Stimulated activated CD8-positive, alpha-beta memory T cell treated with anti-CD3 and anti-CD28 coated beads, Interleukin-7, amount 100 ng/mL, for 24 hours (primary cell): ENCODE measurements around the gene FADS3.

ENCODE experiments used
- DNase-seq: peaks from one replicate; pipeline ENCODE4 v3.0.0-alpha.2; 2020; ENCODE audit warnings: low read depth

FADS3 gene

DNA sequence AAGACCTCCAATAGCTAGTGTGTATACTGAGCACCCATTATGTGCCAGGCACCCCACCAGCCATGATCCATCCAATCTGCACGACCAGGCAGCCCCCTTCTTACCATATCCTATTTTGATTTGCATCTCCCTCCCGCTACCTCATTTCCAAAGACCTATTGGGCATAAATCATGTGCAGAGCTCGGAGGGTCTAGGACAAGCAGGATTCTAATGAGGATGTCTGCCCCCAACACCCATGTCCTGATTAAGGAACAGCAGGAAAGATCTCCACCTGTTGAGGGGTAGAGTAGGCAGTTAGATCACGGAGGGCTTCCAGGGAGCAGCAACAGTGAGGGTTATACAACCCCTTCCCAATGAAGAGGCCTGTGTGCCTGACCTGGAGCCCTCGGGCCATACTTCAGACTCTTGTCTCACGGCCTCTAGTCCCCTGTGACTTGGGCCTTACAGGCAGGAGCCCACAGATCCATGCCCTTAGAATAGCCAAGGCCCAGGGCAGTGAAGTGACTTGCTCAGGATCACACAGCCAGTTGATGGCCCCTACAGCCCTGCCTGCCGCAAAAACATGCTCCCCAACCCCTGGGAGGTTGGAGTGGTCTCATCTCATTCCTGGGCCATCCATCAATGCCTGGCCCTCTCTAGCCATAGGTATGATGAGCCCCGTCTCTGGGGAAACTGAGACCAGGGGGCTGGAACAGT is 22.5 kb upstream of the FADS3 start:
- DNase-seq, result no peak

DNA sequence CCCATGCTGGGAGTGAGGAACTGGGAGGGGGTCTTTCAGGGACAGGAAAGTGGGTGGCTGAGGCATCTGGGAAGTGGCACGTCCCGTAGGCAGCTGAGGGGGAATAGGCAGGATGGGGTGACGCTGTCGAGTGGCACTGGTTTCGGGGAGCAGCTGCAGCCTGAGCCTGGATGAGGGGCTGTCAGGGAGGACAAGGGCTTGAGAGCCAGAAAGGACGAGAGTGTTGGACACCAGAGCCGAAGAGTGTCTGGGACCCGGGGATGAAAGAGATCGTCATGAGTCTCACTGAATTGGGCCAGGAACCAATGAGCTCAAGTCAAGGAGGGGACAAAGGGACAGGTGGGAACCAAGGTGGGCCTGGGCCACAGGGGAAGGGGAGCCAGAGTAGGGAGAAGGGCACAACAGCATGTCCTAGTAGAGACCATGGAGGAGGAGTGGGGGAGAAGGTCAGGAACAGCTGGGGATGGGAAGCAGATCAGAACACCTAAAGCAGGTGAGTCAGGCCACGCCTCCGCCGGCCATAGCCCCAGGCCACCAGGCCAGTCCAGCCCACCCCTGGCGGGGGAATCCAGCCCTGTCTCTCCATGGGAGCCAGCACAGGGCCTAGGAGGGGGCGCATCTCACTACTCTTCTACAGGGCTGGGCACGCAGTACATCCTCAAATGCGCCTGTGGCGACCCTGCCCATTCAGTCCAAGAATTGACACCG is 21.8 kb upstream of the FADS3 start:
- no peak for DNase-seq

DNA sequence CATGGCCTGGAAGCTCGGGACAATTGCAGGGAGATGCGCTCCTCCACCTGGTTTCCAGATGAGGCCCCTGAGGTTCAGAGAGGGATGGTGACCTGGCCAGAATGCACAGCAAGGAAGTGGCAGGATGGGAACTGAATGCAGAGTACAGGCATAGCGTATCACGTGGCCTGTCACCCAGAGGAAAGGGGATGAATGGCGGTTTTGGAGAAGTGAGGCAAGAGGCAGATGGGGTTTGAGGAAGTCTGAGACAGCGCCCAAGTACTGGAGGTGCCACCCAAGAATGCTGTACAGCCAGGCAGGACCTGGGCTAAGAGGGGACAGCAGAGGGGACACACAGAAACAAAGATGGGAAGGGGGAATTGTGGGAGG is 21.2 kb upstream of the FADS3 start:
- DNase-seq, result no peak

DNA sequence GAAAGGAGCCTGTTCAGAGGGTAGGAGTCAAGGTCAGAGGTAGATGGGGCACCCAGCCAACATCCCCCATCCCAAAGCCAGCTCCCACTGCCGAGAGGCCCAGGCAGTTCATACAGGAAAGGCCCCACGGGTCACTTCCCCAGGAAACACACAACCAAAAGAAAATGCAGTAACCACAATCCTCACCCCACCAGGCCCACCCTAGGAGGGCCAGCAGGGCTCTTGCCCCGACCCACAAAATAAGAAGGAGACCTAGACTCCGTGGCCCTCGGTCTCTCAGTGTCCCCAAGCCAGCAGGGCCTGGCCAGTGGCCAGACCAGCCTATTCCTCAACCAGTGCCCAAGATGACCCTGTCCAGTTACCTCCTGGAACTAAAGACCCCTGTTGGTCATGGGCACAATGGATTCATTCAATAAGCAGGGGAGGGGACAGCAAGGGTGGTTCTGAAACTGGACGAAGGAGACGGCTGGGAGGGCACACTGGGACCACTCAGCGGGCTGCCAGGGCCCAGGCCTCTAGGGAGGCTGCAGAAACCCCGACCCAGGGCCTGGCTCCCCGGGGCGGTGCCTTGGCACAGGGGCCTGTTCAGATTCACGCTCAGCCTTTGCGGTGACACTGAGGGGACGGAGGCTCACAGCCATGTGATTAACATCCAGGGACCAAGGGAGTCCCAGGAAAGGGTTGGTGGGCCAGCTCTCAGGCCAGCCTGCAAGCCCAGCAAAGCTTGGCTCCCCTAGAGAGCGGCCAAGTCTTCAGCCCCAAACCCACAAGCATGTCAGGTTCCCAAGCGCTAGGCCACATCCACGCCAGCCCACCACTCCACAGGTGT is 20.6 kb upstream of the FADS3 start:
- no peak for DNase-seq

DNA sequence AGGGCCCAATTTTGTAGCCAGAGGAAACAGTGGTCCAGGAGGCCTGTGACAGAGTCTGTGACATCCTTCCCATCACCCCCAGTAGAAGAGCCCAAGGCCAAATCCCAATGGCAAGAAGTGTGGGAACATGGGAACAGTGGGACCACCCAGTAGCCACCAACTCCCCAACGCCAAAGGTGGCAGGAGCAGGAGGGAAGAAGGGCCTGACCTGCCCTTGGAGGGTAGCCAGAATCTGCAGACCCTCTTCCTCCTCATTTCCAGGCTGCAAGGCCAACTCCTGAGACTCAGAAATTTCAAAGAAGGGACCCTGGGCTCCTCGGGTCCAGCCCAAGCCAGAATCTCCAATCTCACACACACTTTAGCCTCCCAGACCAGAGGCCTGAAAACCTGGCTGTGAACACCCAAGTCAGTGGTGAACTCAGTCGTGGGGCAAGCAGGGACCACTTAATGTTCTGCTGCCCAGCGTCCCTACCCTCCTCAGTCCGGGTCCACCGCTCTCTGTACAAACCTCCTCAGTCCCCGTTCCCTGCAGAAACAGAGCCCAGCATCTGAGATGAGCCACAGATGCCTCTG is 19.9 kb upstream of the FADS3 start:
- DNase-seq, result no peak

DNA sequence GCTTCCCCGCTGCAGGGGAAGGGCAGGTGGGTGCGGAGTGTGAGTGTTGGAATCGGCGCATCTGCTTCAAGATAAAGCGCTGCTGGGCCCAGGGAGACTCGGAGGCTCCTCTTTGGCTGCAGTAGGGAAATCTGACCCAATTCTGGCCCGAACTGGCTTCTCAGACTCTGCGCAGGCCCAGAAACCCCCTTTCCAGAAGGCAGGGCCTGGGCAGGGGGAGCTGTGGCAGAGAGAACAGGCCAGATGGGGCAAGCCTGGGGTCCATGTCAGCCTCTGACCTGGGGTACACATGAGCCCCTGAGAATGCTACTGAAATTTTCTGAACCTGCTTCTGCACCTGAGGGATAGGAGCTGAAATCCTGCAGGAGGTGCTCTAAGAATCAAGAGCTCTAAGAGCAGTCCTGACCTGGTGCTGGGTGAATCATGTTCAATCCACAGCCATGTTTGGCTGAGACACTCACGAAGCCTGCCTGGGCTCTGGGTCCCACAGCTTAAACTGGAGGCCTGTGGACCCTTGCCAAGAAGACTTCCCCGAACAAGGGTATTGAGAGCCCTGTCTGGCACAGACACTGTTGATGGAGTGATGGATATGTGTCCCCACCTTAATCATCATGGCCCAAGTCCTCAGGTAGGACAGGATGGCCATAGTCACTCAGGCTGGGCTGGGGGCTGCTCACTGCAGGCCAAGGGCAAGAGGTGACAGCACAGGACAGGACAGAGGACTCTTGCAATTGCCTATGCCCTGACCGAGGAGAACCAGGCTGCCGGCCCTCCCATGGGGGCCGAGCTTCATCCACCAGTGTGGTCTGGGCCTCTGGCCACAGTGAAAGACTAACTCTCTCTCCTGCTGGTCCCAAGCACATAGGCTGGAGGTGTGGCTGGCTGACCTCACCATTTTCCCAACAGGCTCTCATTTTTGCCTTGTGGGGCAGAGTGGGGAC is 19.1 kb upstream of the FADS3 start:
- DNase-seq, result no peak

DNA sequence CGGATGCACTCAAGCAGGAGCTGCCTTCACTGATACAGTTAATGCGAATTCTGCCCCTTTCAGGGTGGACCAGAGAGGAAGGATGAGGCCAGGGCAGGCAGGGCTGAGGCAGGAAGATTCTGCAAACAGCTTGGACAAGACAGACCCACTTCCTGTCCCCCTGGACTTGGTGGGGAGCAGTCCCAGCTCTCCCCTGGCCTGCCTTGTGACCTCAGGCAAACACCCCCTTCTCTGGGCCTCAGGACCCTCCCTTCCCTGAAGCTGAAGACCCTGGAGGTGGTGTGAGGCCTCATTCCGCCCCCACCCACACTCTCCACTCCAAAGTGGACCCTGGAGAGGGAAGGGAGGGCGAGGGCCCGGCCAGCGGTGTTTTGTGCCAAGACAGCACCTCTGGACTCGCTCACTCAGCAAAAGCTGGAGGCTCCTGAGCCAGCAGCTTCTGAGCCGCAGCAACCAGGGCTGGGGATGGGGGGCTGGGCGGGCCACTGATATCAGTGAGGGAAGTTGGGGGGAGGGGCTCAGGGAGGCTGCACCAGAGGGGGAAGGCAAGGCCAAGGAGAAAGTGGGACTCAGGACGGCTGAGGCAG is 17.5 kb upstream of the FADS3 start:
- DNase-seq, result no peak

DNA sequence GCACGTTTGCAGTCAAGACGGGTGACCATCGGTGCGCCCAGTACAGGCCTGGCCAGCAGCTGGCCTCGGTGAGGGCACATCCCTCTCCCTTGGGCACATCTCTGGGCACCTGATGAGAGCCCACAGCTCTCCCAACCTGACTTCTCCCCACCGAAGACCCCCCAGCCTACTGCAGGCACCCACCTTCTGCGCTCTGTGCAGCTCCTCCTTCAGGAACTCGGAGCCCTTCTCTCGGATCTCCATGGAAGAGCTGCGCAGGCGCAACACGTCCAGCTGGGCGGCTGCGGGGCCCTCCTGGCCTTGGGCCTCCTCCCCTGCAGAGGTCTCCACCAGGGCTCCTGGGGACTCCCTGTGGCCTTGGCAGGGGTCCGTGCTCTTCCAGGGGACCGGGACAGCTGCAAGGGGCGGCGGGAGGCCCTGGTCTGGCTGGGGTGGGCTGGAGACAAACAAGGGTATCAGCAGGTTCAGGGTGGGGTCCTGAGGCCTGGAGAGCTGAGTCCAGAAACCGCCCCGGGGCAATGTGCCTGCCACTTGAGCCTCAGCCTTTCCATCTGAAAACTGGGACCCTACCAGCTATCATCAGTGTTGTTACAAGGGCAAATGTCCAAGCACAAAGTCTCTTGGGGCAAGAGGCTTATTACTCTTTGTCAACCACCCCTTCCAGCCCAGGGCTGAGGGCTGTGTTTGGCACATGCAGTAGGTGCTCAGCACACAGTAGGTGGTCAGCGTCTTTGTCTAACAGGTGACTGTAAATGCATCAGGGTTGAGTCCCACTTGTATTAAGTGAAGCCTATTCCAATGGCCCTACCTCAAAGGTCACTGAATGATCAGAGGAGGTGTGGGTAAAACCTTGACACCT is 16.8 kb upstream of the FADS3 start:
- no peak for DNase-seq

DNA sequence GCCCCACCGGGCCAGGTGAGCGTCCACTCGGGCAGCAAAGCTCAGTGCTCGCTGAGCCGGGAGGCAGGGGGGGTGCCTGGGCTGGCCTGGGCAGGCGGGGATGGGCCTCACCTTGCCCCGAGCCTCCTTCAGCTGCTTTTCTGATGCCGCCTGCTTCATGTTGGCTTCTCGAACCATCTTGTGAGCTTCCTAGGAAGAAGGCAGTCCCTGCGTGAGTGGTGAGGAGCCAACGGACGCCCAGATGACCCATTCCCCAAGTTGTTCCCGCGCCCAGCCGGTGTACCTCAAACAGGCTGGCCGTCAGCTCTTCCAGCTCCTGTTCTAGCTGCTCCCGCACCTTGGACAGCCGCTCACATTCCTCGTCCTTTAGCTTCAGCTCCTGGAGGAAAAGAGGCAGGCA is 15.9 kb upstream of the FADS3 start:
- DNase-seq, result no peak

DNA sequence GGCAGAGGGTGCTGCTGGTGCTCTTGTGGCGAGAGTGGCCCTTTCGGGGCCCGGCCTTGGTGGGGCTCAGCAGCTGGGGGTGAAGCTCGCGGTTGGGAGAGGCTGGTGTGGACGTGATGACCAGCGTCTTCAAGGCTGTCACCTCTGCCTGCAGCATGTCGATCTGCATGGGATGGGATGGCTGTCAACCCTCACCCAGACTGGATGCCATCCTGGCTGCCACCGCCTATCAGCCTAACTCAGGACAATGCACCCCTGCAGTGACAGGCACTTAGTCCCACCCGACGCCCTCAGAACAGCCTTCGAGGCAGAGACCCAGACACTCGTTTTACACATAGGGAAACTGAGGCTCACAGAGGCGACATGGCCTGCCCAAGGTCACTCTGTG is 15.2 kb upstream of the FADS3 start:
- no peak for DNase-seq

DNA sequence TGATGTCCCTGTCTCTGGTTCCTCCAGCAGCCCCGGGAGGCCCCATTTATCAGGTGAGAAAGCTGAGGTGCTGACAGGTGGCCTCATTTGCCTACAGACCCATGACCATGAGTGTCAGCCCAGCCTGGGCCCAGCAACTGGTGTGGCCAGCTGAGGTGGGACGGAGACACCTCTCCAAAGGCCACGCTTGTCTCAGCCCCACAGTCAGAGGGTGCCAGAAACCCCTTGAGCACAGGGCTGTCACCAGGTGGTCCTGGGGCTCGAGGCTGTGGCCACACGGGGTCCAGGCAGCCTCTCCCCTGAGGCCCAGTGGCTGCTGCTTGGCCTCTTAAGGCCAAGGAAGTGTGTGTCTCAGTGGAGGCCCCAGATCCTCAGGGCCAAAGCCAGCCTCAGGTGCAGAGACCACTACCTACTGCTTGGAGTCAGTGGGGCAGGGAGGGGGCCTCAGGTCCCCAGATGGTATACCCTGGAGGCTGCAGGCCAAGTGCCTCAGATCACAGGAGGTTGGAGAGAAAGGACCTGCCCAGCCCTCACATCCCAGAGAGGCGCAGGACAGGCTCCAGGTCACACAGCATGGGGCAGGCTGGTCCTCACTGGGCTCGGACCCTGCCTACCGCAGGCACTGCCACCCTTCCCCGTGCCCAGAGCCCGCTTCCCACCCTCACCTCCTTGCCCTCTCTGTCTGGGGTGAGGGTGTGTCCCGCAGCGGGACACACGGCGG is 14.6 kb upstream of the FADS3 start:
- no peak for DNase-seq

DNA sequence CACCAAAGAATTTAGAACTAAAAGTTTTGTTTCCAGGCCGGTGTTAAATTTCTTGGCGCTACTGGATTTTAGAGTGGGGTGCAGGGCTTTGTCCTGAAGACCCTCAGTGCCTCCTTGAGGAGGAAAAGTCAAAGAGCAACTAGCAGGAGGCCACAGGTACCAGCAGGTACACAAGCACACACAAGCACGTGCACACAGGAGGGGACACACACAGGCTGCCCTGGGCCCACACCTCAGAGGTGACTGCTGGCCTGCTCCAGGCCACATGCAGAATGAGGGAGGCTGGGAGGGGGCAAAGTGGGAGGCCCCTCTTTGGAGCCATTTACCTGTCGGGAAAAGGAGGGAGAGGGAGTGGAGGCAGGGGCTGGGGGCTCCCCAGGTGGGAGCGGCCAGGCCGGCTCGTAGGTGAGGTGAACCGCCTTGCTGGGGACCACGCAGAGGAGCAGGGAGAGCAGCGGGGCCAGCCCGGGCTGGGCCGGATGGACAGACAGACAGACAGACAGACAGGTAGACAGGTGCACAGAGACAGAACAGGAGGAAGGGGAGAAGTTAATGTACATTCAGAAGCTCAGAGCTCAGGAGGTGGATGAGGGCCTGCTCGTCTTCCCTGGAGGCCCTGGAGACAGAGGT is 13.8 kb upstream of the FADS3 start:
- DNase-seq, result no peak

DNA sequence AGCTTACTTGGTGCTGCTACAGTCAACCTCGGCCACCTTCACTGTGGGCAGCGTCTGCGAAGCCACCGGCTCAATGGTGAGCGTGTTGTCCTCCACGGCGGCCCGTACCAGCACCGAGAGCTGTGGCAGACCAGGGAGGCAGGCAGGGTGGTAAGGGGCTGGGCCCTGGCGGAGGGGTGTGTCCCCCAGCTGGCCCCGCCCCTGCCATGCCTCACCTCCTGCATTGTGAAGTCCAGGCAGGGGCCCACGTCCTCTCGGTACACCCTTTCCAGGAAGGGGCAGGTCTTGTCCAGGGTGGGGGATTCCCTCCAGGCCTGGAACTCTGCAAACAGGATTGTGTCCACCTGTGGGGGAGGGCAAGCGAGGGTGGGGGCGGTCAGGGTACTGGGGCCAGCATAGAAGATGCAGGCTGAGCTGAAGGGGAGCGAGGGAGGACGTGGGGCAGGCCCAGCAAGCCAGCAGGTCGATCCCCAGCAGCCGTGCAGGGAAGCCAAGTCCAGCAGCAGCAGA is 13.2 kb upstream of the FADS3 start:
- no peak for DNase-seq

DNA sequence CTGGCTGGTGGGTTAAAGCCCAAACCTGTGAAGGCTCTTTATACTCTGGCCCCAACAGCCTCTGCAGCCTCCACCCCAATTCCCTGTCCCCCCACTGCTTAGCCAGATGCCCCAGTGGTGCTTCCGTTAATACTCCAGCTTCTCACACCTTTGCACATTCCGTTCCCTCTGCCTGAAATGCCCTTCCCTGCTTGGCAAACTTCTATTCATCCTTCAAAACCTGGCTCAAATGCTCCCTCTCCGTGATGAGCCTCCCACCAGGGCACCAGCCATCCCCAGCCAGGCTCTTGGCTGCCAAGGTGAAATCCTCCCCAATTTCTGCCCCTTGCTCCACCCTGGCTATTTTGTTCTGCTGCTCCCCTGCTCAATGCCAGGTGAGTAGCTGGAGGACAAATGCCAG is 12.5 kb upstream of the FADS3 start:
- no peak for DNase-seq

DNA sequence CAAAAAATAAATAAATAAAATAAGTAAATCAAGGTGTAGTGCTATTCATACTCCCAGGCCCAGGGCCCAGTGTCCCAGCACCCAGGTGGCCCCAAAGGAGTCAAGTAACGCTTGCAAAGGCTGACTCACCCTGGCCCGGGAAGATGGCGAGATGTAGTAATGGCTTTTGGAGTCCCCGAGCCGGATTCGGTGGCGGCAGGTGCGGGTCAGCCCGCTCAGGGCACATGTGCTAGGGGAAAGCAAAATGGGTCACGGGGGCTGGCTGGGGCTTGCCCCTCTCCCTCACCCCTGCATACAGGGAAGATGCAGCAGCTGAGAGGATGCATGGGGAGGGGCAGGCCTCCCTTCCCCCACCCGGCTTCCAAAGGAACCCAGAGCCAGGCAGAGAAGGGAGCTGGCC is 11.0 kb upstream of the FADS3 start:
- no peak for DNase-seq

DNA sequence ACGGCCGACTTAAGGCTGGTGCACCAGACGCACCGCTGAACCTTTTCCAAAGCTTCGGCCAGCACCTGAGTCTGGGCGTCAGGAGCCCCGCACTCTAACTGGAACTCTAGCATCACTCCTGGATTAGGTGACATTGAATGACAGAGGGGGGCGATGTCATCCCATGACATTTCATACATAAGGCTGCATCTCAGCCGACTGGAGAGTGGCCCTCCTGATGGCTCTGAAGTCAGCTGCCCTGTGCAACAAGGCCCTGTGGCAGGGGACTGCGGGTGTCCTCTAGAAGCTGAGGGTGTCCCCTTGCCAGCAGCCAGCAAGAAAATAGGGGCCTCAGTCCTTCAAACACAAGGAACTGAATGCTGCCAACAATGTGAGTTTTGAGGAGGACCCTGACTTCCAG is 10.1 kb upstream of the FADS3 start:
- no peak for DNase-seq

DNA sequence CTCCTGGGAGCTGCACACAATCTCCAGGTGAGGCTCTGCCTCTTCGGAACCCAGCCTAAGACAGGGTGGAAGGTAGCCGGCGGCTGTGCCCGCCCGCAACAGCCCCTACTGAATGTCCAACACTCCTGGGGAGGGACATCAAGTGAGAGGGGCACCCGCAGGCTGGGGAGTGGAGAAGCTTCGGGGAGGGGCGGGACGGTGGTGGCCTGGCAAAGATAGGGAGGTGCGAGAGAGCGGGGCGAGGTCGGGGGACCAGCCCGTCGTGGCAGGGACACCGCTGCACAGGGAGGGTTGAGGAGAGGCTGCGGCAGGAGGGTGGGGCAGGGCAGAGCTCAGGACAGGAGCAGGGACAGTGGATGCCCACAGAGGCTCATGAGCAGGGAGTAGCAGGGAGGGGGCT is 8.9 kb upstream of the FADS3 start:
- no peak for DNase-seq

DNA sequence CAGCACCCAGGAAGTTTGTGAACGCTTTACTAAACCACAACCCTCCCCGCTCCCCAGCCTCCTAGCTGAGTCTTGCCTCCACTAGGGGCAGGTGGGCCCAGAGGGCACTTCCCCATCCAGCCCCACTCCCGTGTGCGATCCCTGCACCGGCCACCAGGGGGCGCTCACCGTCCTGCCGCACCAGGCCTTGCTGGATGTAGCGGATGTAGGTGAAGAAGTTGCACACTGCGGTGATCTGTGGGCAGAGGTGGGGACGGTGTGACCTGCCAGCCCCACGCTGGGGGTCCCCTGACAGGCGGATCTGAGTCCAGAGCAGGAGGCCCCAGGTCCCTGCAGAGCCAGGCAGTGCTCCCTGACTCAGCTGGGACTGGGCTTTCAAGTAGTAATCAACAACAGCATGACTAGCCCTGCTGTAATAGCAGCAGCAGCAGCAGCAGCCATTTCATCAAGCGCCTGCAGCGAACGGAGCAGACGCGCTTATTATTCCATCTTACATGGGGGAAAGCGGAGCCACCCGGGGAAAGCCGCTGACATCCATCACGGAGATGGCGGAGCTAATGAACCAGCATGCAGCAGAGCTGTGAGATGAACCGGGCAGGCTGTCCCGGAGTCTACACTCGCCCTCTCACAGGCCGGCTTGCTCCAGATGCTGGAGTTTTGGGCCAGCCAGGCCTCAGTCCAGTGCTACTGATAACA is 7.9 kb upstream of the FADS3 start:
- peak; percentile 90 for DNase-seq

DNA sequence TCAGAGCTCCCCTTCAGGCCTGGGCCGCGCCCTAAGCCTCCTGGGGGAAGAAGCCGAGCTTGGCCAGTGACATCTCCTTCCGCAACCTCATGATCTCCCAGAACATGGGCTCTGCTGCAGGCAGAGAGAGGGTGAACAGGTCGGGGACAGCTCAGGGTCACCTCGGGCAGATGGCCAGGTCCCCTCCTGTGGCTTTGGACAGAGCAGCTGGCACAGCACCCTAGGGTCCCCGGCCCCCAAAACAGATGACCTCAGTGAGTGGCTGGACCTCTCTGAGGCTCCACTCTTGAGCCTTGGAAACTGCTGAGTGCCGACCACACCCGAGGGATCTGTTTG is 6.9 kb upstream of the FADS3 start:
- DNase-seq, result no peak
